Measurements from ENCODE around the gene MANEA. TPM values are rescaled to one million over a fixed set of nuclear protein-coding genes. Genes with fewer than 3 reads are reported as not detected.

The MANEA gene
- total and polyA plus RNA-seq, 2 of the 4 experiments (the other 2 are of a cell fraction), result 3.9 to 9.0 TPM

- Histone ChIP-seq H3K9me3 (ENCODE audit: control insufficient read depth, insufficient read depth, low read length) (no peaks in the 10 kb centered on the region), H3K4ac (ENCODE audit: low read depth, low read length) (no peak overlapping the region), H3K4me2 (ENCODE audit: low read depth, low read length) (peak overlapping the region; percentile 51; the same call in 1 of the 2 replicates), H4K91ac (ENCODE audit: insufficient read depth, low read depth, low read length) (no peak overlapping the region), H4K20me1 (ENCODE audit: insufficient read depth, low read length) (no peaks in the 10 kb centered on the region), H3K27me3 (ENCODE audit: control insufficient read depth, insufficient read depth, low read length) (no peaks in the 10 kb centered on the region), H2BK120ac (ENCODE audit: low read depth, low read length) (no peak overlapping the region), H3K36me3 (ENCODE audit: control insufficient read depth, insufficient read depth, low read length) (no peaks in the 10 kb centered on the region), H2BK20ac (ENCODE audit: low read depth, low read length) (no peak overlapping the region), H3K4me1 (ENCODE audit: control insufficient read depth, insufficient read depth, low read length) (no peaks in the 10 kb centered on the region), H3K9ac (ENCODE audit: low read depth, low read length) (no peak overlapping the region), H4K8ac (ENCODE audit: low read depth in 2 of 2, low read length in 2 of 2) (no peak overlapping the region), H2BK15ac (ENCODE audit: low read depth, low read length) (no peak overlapping the region), H3K14ac (replicated peaks; ENCODE audit: low read depth, low read length) (no peak overlapping the region), H3K27ac (ENCODE audit: insufficient read depth, low read length) (no peak overlapping the region), H3K56ac (ENCODE audit: extremely low read depth, insufficient read depth, low read length) (no peak overlapping the region), H3K9me1 (ENCODE audit: insufficient read depth, low read length) (0 out of 2 replicates have a peak, but pooled peaks cover 2% of the 10 kb centered on the region), H2AK5ac (ENCODE audit: low read depth, low read length) (no peak overlapping the region), H3K18ac (ENCODE audit: low read depth, low read length) (no peak overlapping the region), H2AK9ac (replicated peaks; ENCODE audit: low read depth, low read length, poor library complexity) (no peak overlapping the region), H3K23ac (ENCODE audit: low read depth, low read length) (no peak overlapping the region), H4K5ac (ENCODE audit: low read depth, low read length) (no peak overlapping the region), H3K4me3 (ENCODE audit: insufficient read depth, low read depth, low read length) (no peak overlapping the region), H3K79me1 (ENCODE audit: low read depth in 1 of 2, low read length in 2 of 2) (peaks cover 6 to 16% of the 10 kb centered on the region in 2 experiments), H2BK5ac (ENCODE audit: low read depth, low read length, poor library complexity, severe bottlenecking) (no peak overlapping the region), H2AFZ (replicated peaks; ENCODE audit: low read length, poor library complexity) (no peak overlapping the region)
- ATAC-seq (ENCODE audit: low read depth) (no peak), DNase-seq (peak; percentile 65)
- ChIA-PET POLR2A (ENCODE audit: unreplicated experiment) (no interaction called here), CTCF (no interaction called here)
- intact Hi-C loops (cut with micrococcal nuclease) (loop anchor here (5.0 kb wide), 1 partner anchor 947 kb away; the partner anchor contains the start of gene UFL1), dilution Hi-C loops (cut with HindIII; ENCODE audit: low sequenced_read_pairs, unreplicated experiment) (no loop called here), in situ Hi-C loops (cut with MboI; ENCODE audit: low sequenced_read_pairs) (no loop called here)
- BruUV-seq (replicated peaks), result no TSS peak
- no peak for TF ChIP-seq RCOR1 (IDR thresholded peaks at IDR 0.05; ENCODE audit: insufficient replicate concordance, low read length)
- no peak for TF ChIP-seq USF2 (IDR thresholded peaks at IDR 0.05; ENCODE audit: low read depth, low read length)
- TF ChIP-seq CEBPB (IDR thresholded peaks at IDR 0.05; ENCODE audit: low read depth, low read length), result peak; percentile 98
- TF ChIP-seq RAD21 (IDR thresholded peaks at IDR 0.05; ENCODE audit: low read length), result no peak
- TF ChIP-seq MAFK (IDR thresholded peaks at IDR 0.05; ENCODE audit: low read depth, low read length), result no peak
- TF ChIP-seq MXI1 (IDR thresholded peaks at IDR 0.05; ENCODE audit: borderline replicate concordance, low read depth, low read length), result no peak
- no peak for TF ChIP-seq ELK1 (IDR thresholded peaks at IDR 0.05; ENCODE audit: borderline replicate concordance, low read depth, low read length)
- no peak for TF ChIP-seq CHD1 (IDR thresholded peaks at IDR 0.05; ENCODE audit: low read depth, low read length)
- no peak for TF ChIP-seq RFX5 (IDR thresholded peaks at IDR 0.05; ENCODE audit: low read depth, low read length)
Measured at GRCh38 chr6:95574811-95575210, 2.5 kb upstream of the MANEA start.

All from IMR-90 (cell line).